ENCODE data around the gene ZNF155. TPM values are rescaled to one million over a fixed set of nuclear protein-coding genes. Genes with fewer than 3 reads are reported as not detected.

The ZNF155 gene
- total RNA-seq (2022; extraction: Qiagen RNA extraction), result 2.3 to 4.3 TPM (median 3.3 TPM) in 5 replicates

DNA sequence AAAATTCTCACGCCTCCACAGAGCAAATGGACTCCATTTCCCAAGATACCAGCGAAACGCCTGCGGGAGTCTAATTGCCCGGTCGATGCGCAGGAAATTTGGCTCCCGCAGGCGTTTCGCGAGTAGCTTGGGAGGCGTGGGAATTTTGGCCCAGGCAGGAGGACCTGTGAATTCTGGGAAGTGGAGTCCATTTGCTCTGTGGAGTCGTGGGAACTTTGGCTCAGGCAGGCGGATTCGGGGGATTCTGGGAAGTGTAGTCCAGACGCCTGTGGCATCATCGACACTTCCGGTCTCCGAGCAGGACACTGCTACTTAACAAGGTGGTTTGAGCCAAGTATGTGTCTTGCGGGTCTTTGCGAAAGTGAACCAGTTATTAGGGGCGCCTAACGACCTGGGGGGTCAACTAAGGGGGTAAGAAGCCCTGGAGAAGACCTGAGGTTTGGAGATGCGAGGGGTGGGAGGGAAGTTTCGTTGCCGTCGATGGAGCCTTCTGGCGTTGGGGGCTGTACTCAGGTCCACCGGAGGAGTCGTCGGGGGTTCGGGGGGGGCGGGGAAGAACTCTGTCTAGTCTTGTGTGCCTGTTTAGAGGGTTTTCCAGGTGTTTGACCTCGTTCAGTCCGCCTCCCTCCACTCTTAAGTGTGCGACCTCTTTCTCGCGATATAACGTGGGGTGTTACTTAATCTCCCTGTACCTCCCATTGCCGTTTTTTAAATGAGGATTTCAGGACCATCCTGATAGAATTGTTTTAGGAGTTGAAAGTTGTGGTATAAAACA, at the start of gene ZNF155:
Gene ZNF155 (plus strand): TSS at position 277 of the 775 bp plus-strand sequence. CDS start 4,356 bp downstream, outside the sequence.

DNA sequence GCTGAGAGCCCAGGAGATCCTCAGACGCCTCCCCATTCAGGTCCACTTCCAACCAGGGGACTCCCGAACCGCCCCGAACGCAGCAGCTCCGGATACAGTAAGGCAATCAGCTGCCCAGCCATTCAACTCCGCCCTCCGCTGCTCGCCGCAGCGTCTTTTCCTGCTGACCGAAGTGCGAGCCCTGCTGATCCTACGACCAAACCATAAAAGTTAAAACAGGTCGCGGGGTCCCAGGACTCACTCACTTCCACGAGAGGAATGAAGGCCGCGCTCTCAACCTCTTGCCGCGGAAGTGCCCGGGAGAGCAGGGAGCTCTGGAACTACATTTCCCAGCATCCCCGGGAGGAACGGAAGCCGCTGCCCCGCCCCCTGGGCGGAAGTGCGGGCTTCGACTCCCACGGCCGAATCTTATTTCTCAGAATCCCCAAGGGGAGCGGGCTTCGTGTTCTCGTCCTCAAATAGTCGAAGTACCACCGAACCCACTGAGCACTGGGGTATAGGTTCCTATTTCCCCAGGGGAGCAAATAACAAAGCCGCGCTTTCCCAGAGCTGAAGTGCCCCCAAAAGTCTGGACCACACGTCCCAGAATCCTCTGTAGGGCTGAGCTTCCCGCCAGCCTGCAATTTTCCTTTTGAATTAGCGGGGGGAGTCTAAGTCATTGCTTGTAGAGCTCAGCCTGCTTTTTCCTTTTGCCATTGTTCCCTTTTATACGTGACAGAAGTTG, 48.8 kb upstream of the ZNF155 start, which contains the start of gene ZNF45:
Gene ZNF45 (minus strand): TSS at position 298 of the 724 bp plus-strand sequence. CDS start 13,097 bp downstream, outside the sequence.

DNA sequence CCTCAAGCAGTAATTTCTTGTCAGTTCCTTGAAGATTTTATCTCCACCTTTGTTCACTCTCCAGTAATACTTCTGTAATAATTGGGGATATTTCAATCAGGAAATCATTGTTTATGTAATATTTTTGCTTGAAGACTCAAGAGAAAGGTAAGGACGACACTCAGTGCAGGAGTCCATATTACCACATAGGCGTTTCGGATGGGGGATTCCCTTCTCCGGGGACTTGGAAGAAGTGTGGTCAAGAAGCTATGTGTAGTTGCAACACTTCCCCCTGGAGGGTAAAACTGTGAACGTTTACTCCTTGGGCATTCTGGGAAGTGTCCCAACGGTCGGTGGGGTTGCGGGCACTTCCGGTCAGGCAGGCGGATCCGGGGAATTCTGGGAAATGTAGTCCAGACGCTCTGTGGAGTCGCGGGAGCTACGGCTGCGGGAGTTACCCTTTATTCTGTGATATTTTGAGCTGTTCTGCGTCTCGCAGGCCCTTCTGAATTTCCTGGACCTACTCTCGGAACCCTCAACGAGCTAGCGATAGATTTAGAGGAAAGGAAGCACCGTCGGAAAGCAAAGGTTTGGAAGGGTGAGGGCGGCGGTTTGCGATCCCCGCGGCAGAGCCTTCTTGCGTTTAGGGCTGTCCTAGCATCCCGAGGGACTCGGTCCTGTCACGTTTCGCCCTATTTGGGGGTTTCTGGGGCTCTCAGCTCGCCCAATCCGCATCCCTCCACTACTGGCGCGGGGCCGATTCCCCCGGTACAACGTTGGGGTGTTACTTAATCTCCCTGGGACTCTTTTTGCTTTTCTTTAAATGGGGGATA, 32.9 kb upstream of the ZNF155 start, which contains the start of gene ZNF221:
Gene ZNF221 (plus strand): TSS at position 395 of the 812 bp plus-strand sequence. CDS start 11,499 bp downstream, outside the sequence.

DNA sequence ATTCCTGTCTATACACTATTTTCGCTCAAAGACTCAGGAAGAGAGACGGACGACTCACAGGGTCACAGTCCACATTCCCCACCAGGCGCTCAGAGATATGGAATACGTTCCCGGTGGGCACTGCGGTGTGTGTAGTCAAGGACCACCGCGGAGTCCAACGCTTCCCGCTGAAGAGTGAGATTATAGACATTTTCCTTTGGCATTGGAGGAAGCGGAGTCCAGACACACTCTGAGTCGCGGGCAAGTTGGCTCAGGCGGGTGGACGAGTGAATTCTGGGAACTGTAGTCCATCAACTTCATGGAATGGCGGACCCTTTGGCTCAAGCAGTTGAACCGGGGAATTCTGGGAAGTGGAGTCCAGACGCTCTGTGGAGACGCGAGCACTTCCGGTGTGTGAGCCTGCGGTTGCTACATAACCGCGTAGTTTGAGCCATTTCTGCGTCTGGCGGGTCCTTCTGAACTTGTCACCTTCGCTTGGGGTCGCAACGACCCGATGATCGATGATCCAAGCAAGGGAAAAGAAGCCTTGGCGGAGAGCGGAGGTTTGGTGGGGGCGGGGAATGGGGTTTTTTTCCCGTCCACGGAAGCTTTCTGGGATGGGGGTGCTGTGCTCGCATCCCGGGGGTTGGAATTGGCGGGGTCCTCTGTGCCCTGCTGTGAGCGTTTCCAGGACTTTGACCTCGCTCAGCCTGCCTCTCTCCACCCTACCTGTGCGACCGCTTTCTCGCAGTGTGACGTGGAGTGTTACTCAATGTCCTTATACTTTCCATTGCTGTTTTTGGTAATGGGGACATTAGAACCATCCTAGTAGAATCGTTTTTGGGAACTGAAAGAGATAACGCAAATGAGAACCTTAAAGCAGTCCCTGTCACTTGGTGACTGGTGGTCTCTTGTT, 18.8 kb downstream of the ZNF155 start, which contains the start of gene ZNF230:
Gene ZNF230 (plus strand): TSS at position 392 of the 895 bp plus-strand sequence. CDS start 4,122 bp downstream, outside the sequence.

DNA sequence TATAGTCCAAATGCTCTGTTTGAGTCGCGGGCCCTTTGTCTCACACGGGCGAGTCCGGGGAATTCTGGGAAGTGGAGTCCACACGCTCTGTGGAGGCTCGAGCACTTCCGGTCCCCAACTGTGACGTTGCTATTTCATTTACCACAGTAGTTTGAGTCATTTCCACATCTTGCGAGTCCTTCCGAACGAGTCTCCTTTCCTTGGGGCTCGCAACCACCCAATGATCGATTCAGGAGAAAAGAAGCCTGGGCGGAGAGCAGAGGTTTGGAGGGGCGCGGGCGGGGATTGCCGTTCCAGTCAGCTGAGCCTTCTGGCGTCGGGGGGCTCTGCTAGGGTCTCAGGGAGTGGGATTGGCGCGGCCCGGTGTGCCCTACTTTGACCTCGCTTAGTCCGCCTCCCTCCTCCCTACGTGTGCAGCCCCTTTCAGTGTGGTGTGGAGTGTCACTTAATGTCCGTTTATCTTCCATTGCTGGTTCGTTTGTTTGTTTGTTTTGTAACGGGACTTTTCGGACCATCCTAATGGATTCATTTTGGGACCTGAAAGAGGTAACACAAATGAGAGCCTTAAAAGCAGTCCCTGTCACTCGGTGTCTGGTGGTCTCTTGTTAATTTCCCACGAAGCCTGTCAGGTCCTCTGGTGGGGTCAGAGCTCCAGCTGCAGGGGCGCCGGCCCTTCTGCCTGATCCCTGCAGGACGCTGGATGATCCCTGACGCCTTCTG, 41.4 kb downstream of the ZNF155 start, which contains the start of gene ZNF222:
Gene ZNF222 (plus strand): TSS at position 163 of the 720 bp plus-strand sequence. CDS start 58 bp downstream, at position 221.

Other genes with a start within 250 kb of the ZNF155 start
- 43.1 to 68.8 TPM (median 61.1 TPM) in 5 replicates for gene SMG9, start 229.2 kb upstream of the ZNF155 start, total RNA-seq (2022; extraction: Qiagen RNA extraction)
- gene KCNN4, start 203.2 kb upstream of the ZNF155 start, total RNA-seq (2022; extraction: Qiagen RNA extraction), result 41.5 to 61.0 TPM (median 58.5 TPM) in 5 replicates
- gene LYPD5, start 181.7 kb upstream of the ZNF155 start, total RNA-seq (2022; extraction: Qiagen RNA extraction), result 0.20 to 0.41 TPM (median 0.25 TPM) in 5 replicates
- 3.3 to 6.1 TPM (median 4.5 TPM) in 5 replicates for gene ZNF283, start 156.9 kb upstream of the ZNF155 start, total RNA-seq (2022; extraction: Qiagen RNA extraction)
- 0.16 to 0.42 TPM (median 0.23 TPM) in 5 replicates for gene ZNF404, start 100.2 kb upstream of the ZNF155 start, total RNA-seq (2022; extraction: Qiagen RNA extraction)
- 9.7 to 11.6 TPM (median 9.9 TPM) in 5 replicates for gene ZNF45, start 48.9 kb upstream of the ZNF155 start, total RNA-seq (2022; extraction: Qiagen RNA extraction)
- gene ZNF221, start 33.0 kb upstream of the ZNF155 start, total RNA-seq (2022; extraction: Qiagen RNA extraction), result 0.30 to 0.74 TPM (median 0.59 TPM) in 5 replicates
- gene ZNF230, start 18.8 kb downstream of the ZNF155 start, total RNA-seq (2022; extraction: Qiagen RNA extraction), result 2.3 to 3.2 TPM (median 2.5 TPM) in 5 replicates
- 2.6 to 5.0 TPM (median 3.8 TPM) in 5 replicates for gene ZNF222, start 41.2 kb downstream of the ZNF155 start, total RNA-seq (2022; extraction: Qiagen RNA extraction)
- 1.6 to 4.0 TPM (median 3.2 TPM) in 5 replicates for gene ZNF223, start 67.8 kb downstream of the ZNF155 start, total RNA-seq (2022; extraction: Qiagen RNA extraction)
- gene ZNF284, start 88.0 kb downstream of the ZNF155 start, total RNA-seq (2022; extraction: Qiagen RNA extraction), result 0.23 to 0.58 TPM (median 0.36 TPM) in 5 replicates
- 8.0 to 10.9 TPM (median 9.9 TPM) in 5 replicates for gene ZNF224, start 110.2 kb downstream of the ZNF155 start, total RNA-seq (2022; extraction: Qiagen RNA extraction)
- 2.5 to 4.1 TPM (median 2.7 TPM) in 5 replicates for gene ZNF225, start 129.2 kb downstream of the ZNF155 start, total RNA-seq (2022; extraction: Qiagen RNA extraction)
- 1.9 to 2.6 TPM (median 2.1 TPM) in 5 replicates for gene ZNF234, start 157.4 kb downstream of the ZNF155 start, total RNA-seq (2022; extraction: Qiagen RNA extraction)
- gene ZNF226, start 180.9 kb downstream of the ZNF155 start, total RNA-seq (2022; extraction: Qiagen RNA extraction), result 17.1 to 22.3 TPM (median 21.6 TPM) in 5 replicates
- 8.1 to 11.9 TPM (median 10.9 TPM) in 5 replicates for gene ZNF227, start 228.3 kb downstream of the ZNF155 start, total RNA-seq (2022; extraction: Qiagen RNA extraction)